ENCODE measurements around the gene TEDC2. TPM values are rescaled to one million over a fixed set of nuclear protein-coding genes. Genes with fewer than 3 reads are reported as not detected.

Gene TEDC2
- total RNA-seq, 1 experiment from 2014 or later: 45.4 TPM

- H3K4me1 Mint-ChIP-seq: peaks cover 25 to 27% of the 10 kb centered on the region in 2 experiments
- peaks cover 9% of the 10 kb centered on the region for H3K79me1 ChIP-seq (ENCODE audit: insufficient read depth, low read depth, low read length, poor library complexity, severe bottlenecking)
- peaks cover 15% of the 10 kb centered on the region for H3K23me2 ChIP-seq (ENCODE audit: insufficient read length, low read depth, low read length, poor library complexity, severe bottlenecking)
- peak overlapping the region; percentile 59 for H3K4me2 ChIP-seq (ENCODE audit: insufficient read depth, insufficient read length, low read length)
- H2BK12ac ChIP-seq (ENCODE audit: insufficient read length, low read depth, low read length): no peak overlapping the region
- peak overlapping the region; percentile 55 for H3K18ac ChIP-seq (ENCODE audit: insufficient read length, low read depth, low read length)
- H3K56ac ChIP-seq (ENCODE audit: insufficient read length, low read depth, low read length): no peak overlapping the region
- peak overlapping the region; percentile 88 to 90 for H3K4me3 Mint-ChIP-seq
- no peak overlapping the region for H4K8ac ChIP-seq (replicated peaks; ENCODE audit: insufficient read length, low read depth, low read length)
- H3K79me2 ChIP-seq (ENCODE audit: insufficient read depth, low read length): peaks cover 3% of the 10 kb centered on the region
- H3K27ac Mint-ChIP-seq: peak overlapping the region in 1 of 3 experiments; percentile 82; a peak in 1 of 7 replicates
- H2AFZ ChIP-seq (ENCODE audit: low read length): no peak overlapping the region
- H2BK20ac ChIP-seq (ENCODE audit: low read depth, low read length, poor library complexity, severe bottlenecking): no peak overlapping the region
- H4K5ac ChIP-seq (ENCODE audit: insufficient read length, low read depth, low read length): no peak overlapping the region
- no peaks in the 10 kb centered on the region; the same call in 1 of the 2 replicates for H3K27me3 ChIP-seq (ENCODE audit: insufficient read depth, low read length)
- TF ChIP-seq CTCF (conservative IDR thresholded peaks at IDR 0.05): peak; percentile 47; the same call in 2 of the 3 replicates
- no peak overlapping the region for H2BK5ac ChIP-seq (ENCODE audit: insufficient read length, low read length)
- peak; percentile 76 for DNase-seq
- H3T11ph ChIP-seq (ENCODE audit: low read length): no peak overlapping the region
- no peaks in the 10 kb centered on the region for H3K9me3 ChIP-seq (ENCODE audit: control insufficient read depth, low read depth, low read length)
- no peaks in the 10 kb centered on the region for H3K4me1 ChIP-seq (ENCODE audit: insufficient read depth, low read length)
- H3K14ac ChIP-seq (ENCODE audit: insufficient read depth, low read length): peak overlapping the region; percentile 77
- H4K20me1 ChIP-seq (ENCODE audit: control insufficient read depth, insufficient read depth, insufficient read length): no peaks in the 10 kb centered on the region
- H4K91ac ChIP-seq (ENCODE audit: insufficient read length, low read depth, low read length): no peak overlapping the region
- no peaks in the 10 kb centered on the region for H3K9me3 Mint-ChIP-seq
- H2BK120ac ChIP-seq (ENCODE audit: low read depth, low read length, poor library complexity, severe bottlenecking): no peak overlapping the region
- H3K9ac ChIP-seq (ENCODE audit: extremely low read depth, insufficient read length, low read length): peak overlapping the region; percentile 43
- no peak overlapping the region; the same call in 1 of the 2 replicates for H2BK15ac ChIP-seq (ENCODE audit: low read depth, low read length)
- peaks cover 18 to 25% (median 25%) of the 10 kb centered on the region in 3 experiments; a peak in 6 of 7 replicates for H3K36me3 Mint-ChIP-seq (ENCODE audit: insufficient read depth in 1 of 3, low read depth in 3 of 3)
- H3K27me3 Mint-ChIP-seq (ENCODE audit: low read depth): peaks cover 13% of the 10 kb centered on the region
- WGBS (ENCODE audit: extremely low coverage, insufficient read length, low lambda C conversion rate): no CpG with 5 or more reads among the region's 28 CpGs
- H3K4ac ChIP-seq (ENCODE audit: low read depth, low read length): no peak overlapping the region
- no peak overlapping the region for H3K27ac ChIP-seq (ENCODE audit: insufficient read length, low read depth, low read length)
- no peak overlapping the region for H2AK5ac ChIP-seq (ENCODE audit: insufficient read length, low read length)
- no peak overlapping the region for H3K23ac ChIP-seq (ENCODE audit: insufficient read length, low read depth, low read length)
Observed at GRCh38 chr16:2428051-2428783, 31.7 kb upstream of the TEDC2 start.

All from H9 (cell line).